Middle frontal gyrus (tissue), 1 donor: ENCODE results near the gene UBE2E1.

Source experiments
- DNase-seq: peaks from one replicate; pipeline ENCODE4 v3.0.0-alpha.2; 2015; ENCODE audit warnings: low spot score; ENCODE audit errors: extremely low spot score

Gene UBE2E1

DNA sequence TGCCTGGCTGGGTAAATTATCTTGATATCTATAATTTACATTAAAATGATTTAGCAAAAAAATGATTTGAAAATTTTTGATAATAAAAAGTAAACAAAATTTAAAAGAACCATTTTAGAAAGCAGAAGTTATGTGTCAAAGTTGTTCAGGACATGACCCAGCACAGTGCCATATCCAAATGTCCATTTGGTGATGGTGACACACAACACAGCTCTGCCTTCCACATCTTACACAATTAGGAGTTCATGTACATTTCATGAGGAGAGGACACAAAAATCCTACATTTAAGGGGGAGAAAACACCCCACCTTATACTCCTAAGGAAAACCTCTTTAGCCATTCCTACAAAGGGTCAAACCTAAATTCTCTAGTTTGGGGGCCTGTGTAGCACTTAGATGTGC lies 10.7 kb upstream of the UBE2E1 start:
- no peak for DNase-seq

DNA sequence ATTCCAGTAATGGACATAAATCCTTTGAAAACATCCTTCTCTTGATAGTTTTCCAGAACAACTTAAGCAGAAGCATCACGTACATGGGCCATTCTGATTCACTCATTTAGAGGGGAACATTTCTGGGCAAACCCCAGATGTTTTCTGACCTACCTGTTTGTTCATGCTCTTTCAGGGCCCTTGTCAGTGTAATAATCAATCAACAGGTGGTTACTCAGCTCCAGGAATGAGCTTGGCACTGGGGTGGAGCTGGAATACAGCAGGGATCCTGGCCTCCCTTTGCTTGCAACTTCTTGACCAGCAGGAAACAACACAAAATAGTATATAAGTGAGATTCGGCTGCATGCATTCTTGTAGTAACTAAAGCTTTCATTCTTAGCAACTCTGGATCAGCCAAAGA lies 9.2 kb upstream of the UBE2E1 start:
- no peak for DNase-seq

DNA sequence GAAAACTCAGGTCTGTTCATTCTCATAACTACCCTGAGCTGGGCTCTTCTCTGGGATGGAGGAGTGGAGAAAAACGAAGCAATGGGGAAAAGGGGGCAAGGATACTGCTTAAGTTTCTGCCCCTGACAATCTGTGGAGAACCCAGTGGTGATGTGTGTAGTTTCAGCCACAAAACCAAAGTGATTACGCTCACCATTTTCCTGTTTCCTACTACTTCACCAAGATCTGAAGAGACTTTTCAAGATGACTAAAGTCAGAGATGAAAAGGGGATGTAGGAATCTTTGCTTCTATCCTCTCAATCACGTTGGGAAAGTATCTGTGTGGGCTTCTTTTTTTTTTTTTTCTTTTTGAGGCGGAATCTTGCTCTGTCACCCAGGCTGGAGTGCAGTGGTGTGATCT lies 8.3 kb upstream of the UBE2E1 start:
- no peak for DNase-seq

DNA sequence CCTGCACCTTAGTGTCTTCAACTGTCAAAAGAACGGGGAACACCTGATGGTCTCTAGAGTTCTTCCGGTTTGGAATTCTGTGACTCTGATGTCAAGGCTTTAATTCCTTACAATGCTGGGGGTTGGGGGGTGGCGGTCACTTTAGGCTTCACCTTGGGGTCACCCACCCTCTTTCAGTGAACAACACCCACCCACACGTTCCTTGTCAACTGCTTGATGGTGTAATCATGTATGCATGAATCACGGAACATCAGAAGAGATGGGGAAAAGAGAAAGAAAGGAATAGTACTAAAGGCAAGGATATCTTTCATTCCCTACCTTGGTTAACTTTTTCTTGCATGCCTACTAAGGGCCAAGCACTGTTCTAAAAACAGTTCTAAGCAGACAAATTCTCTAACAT lies 7.3 kb upstream of the UBE2E1 start:
- no peak for DNase-seq

DNA sequence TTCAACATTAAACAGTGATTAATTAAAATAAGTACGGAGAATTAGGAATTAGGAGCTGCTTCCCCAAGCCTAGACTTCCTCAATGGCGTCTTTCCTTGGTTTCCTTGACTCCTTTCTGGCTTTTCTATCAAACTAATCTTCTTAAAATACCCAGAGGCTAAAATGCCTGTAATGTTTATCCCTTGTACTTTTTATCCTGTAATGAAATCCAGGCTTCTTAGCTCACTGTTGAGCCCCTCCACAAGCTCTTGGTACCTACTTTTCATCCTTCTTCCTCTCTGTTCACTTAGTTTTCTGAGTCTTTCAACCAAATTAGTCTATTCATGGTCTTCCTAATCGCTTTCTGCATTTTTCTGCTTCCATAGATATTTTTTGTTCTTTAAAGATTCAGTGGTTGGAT lies 6.9 kb upstream of the UBE2E1 start:
- DNase-seq = no peak

DNA sequence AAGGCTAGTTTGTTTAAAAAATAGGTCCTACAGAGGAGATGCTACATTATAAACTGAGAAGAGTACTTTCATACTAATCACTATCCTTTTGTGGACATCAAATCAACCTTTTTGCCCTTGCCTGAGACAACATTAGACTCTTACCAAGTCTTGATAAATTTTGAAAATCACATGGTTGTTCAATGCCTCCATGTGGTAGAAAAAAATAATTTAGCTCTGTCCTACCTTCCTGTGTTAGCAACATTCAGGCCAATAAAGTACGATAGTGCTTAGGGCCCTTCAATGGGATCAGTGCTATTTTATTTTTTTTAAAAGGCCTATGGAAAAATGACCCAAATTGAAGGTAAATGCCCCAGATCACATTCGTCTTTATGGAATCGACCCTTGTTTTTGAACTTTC lies 5.0 kb upstream of the UBE2E1 start:
- no peak for DNase-seq

DNA sequence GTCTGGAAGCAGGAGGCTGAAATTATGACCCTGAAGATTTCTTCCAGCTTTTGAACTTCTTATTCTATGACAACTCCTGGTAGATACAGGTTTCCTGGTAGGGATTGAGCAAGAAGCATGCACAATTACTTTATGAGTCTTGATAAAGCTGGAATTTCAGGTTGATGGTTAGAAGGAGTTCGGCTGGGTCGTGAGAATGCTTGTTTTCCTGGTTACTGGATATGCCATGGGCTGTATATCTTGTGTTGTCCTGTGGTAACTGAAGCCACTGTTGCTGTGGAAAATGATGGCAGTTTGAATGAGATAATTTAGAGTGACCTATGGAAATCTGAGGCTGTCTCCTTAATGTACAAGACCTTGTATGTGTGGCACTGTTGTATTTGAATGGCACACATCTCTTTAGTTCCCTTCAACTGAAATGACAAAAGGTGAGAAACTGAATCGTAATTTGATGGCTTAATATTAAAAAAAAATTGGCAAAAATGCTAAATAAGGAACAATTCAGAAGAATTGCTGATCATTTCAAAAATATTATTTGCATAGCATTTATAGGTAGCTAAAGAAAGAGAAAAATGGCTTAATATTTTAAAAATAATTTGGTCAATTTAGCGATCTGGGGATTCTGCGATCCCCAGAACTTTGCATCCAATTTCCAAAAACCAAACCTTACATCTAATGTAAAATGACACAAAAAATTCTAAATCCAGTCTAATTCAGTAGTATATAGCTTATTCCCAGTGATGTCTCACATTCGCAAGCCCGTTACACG lies 1.1 kb upstream of the UBE2E1 start:
- no peak for DNase-seq

DNA sequence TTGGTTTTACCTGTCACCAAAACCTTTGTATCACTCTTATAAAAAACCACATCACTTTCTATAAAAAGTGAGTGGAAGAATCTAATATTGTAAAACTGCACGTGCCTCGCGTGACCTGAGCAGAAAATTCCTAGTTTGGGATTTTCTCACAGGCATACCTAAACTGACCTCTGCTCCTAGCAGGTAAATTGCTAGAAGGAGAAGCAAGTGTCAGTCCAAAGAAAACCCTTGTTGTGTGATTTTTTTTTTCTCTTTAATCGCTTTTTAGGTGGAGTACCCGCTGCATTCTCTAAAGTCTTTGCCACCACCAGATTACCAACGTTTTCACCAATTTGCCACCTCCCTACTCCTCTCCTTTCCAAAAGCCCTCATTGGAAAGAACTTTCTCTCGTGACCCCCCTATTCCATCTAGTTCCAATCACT lies 534 bp upstream of the UBE2E1 start:
- DNase-seq = no peak

DNA sequence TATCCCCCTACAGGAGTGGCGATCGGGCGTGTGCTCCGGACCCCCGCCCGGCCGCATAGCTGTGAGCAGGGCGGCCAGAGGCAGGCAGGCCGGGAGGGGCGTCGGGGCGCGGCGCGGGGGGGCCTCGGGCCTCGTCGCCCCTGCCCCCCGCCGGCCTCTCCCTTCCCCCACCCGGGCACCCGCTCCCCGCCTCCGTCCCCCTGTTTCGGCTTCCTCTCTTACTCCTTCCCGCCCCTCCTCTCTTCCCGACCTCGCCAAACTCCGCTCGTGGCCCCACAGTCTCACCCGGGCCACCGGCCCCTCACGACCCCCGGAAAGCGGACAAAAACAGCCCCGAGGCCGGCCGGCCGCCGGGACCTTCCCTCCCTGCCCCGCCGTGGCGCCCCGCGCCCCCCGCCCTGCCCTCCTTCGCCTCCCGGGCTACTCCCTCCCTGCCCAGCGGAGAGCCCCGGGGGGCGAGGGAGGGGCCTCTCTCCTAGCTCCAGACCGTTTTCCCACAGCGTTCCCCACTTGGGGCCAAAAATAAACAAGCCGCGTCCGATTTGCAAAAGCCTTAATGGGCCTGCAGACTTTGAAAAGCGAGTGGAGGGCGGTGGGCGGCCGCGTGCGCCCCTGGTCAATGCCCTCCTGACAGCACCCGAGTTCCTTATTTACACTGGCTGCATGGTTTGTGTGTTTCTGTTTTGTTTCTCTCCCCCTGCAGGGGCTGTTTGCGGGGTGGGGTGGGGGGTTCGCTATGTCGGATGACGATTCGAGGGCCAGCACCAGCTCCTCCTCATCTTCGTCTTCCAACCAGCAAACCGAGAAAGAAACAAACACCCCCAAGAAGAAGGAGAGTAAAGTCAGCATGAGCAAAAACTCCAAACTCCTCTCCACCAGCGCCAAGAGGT lies 1.0 kb downstream of the UBE2E1 start:
- no peak for DNase-seq

DNA sequence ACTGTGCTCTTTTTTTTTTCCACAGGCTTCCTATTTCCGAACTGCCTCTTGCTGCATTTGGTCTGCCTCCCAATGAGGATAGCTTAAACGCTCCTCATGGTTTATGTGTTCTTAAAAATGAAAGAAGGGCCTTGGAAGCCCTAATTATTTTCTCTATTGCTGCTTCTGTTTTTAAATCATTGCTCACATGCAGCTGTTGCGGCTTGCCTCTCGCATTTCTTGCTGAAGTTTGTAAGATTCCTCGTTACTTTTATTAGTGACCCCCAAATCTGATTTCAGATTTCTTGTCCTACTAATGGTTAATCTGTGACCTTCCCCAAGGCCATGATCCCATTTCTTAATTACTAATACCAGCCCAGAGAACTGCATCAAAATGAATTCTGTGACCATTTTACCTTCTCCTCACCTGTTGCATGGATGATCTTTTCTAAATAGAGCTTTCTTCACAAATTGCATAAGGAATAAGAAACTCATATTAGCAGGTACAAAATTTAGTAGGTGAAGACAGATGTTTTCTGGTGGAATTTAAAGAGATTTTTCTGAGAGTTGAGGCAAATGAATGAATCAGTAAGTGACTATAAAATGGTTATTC lies 1.8 kb downstream of the UBE2E1 start:
- DNase-seq = no peak

DNA sequence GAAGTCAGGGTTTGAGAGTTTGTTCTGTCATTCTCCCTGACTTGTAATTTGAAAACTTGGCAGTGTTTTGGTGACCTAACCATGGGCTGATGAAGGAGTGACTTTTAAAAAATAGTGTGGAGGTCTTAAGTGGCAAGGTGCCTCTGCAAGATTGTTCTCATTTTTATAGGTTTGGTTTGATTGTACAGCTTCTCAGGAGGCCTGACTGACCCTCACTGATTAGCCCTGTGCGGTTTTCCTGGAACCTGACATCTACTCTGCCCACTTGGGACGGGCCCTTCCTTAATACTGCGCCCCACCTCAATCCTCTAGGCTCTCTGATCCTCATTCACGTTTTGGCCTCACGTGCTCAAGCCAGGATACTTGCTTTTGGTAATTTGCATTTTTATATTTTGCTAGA lies 2.8 kb downstream of the UBE2E1 start:
- DNase-seq = no peak

DNA sequence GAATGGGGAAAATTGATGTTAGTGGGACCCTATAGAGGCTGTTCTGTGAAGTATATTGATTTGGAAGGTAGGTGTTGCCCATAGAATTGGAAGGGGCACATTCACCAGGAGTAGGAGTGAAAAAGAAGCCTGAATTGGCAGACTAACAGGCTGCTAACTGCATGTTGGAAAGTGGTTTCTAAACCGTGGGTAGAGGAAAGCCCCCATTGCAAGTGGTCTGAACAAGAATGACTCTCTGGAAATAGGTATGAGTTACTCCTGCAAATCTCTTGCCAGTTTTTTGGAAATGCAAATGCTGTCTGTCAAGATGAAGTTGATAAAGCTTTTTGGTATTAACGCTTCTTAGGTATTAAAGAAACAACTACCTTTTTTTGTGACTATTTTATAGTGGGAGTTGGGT lies 3.5 kb downstream of the UBE2E1 start:
- DNase-seq = no peak

DNA sequence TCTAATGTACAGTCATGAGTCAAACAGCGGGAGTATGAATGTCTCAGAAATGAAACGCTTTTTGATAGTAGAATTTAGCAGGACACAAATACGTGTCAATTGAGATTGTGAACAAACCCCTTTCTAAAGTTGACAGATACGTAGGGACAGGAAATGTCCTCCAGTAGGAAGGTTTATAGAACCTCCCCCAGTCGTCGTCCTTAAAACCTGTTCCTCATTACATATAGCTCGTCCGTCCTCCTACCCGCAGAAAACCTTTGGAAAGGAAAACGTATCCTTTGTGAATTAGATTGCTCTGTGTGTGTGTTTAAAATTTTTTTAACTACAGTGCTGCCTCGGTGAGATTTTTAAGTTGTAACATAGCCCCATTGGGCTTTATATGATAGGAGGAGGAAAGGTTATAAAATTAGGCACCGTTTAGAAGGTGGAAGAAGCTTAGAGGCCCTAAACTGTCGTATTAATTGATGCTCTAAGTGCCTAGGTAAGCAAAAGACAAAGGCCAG lies 4.1 kb downstream of the UBE2E1 start:
- DNase-seq = no peak

DNA sequence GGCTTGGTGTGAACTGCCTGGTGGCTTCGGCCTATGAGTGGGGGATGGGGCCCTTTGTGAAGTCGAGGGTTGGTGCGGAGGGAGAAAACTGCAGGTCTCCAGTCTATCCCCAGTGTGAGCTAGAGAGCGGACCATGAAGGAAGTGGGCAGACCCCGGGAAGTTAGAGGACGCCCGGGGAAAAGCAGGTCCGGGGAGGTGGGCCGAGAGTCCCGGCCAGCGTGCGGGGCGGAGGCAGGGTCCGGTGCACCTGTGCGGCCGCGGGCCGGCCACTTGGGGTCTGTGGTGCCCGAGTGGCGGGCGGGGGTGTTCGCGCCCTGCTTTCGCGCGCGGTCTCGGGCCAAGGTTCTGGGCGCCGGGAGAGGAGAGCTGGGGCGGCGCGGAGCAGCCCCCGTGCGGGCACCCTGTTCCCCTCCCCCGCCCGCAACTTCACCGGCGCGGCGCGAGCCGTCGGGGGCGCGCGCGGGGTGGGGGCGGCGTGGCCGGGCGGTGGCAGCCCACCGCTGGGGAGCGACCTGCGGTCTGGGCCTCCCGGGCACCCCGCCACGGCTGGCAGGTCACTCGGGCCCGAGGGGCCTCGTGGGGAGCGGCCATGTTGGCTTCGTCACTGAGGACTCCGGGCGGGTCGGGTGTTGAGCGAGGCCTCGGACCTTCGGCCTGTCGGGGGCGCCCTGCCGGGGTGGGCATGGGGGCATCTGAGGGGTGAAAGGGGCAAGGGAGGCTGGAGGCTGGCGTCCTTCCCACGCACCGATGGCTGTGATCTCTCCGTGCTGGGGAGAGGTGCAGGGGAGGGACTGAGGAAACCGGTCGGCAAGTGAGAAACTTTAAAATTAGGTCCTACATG lies 4.8 kb downstream of the UBE2E1 start:
- DNase-seq = no peak

DNA sequence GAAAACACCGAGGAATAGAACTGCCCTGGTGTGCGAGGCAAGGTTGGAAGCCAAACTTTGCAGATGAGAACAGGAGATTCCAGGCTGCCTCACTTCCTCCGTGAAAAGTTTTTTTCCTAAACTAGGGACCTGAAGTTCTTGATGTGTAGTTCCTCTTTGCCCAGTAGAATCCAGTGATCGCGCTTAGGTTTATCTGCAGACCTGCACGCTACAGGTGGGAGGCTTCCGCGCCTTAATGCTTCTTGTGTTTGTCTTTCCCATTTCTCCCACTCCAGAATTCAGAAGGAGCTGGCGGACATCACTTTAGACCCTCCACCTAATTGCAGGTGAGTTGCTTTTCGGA lies 5.4 kb downstream of the UBE2E1 start:
- DNase-seq = no peak

DNA sequence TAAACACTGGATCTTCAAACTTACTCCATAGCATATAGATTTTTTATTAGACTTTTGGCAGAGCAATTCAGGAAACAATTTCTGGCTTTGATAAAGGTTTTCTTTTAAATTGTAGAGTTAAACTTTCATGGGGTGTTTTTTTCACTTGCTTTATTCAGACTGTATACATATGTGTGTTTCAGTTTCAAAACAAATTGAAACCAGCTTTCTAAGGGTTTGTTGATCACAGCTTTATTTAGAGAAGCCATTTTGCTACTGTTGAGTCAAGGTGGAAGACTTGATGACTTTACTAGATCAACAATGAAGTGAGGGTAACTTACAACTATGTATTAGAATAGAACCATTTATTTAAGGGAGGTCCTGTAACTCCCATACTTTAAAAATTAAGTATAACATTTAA lies 6.2 kb downstream of the UBE2E1 start:
- DNase-seq = no peak

DNA sequence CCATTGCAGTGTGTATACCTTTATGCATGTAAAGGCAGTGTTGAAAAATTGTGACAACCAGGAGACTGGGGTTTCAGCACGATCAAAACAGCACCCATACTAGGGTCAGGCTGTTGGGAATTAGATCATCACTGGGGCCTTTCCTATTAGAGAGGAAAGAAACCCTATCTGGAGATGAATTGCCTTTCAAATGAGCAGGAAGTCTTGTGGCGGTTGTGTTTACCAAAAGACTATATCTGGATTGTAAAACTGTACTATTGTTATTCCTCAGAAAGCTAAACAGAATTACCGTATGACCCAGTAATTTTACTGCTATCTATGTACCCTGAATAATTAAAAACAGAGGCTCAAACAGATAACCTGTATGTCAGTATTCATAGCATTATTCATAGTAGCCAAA lies 10.1 kb downstream of the UBE2E1 start:
- no peak for DNase-seq

DNA sequence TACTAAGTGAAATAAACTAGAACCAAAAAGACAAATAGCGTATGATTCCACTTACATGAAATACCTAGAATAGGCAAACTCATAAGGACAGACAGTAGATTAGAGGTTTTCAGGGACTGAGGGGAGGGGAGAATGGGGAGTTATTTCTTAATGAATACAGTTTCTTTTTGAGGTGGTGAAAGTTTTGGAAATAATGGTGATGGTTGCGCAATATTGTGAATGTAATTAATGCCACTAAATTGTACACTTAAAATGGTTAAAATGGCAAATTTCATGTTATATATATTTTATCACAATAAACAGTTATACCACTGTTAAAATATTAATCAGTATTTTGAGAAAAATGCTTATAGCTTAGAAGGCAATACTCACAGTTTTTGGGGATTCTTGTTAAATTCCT lies 11.0 kb downstream of the UBE2E1 start:
- no peak for DNase-seq

DNA sequence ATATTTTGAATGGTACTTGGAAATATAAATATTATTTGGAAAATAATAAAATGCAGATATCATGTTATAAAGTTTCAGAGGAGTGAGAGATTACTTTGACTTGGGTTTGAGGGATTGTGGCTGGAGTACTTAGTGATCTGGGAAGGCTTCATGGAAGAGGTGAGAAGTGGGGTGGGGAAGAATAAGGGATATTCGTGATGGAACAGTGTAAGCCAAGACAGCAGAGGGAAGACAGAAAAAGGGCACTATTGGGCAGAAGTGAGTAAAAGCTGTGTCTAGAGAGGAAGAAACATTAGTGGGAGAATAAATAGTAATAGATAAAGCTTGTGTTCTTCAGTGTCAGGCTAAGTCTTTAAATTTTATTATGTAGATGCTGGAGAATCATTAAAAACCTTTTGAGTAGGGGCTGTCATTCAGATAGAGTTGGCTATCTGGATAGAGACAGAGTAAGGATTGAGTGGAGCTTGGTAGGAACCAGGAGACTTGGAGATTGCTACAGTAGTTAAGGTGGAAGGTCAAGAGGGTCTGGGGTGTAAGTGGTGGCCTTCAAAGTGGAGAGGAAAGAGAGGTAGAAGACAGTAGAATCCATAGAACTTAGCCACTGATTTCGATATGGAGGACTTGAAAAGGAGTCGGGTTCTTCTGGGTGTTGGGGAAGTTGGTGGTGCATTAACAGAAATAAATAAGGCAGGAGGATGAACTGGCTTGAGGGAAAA lies 11.9 kb downstream of the UBE2E1 start:
- DNase-seq = no peak

DNA sequence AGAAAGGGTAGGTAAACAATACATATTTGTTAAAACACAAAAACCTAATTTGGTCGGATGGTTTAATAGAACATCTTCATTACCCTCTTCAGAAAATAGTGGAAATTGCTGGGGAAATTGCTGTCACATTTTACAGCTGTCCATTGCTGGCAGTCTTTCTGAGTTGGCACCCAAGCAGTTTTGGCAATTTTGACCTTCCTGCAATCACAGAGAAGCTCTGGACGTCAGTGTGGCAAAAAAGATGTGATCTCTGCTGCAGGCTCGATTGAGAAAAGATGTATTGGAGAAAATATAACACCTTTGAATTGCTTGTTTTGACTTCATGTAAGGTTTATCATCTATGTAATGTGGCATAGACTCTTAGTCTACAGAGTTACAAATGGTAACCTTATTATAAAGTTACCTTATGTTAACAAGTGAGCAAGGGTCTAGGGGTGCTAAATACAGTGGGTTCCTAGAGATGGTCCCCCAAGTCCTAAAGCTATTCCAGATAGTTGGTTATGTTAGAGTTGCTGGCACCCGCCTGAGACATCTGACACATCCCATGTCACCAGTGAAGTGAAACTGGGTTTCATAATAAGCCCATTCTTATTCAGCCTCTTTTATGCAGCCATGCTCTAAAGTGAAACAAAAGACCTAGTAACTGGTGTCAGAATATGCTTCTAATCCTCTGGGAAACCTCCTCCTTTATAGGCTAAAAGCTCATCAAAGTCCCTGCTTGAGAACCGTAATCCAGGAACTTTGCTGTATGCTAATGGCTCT lies 14.0 kb downstream of the UBE2E1 start:
- DNase-seq = no peak
